H1 (cell line): ENCODE data around the gene MAGI2.

Experiments used
- CEBPB ChIP-seq: IDR thresholded peaks from 2 replicates; pipeline ENCODE4 v1.6.1; 2012; ENCODE audit warnings: low read depth, low read length
- CHD2 ChIP-seq: IDR thresholded peaks from 2 replicates; pipeline ENCODE4 v1.6.1; 2012; ENCODE audit warnings: low read length, improper control_type of control experiment
- POLR2A ChIP-seq, 2 experiments: IDR thresholded peaks; 1 replicate in 1 of 2; 2 replicates in 1 of 2; pipeline ENCODE4 v1.6.1; 2011; ENCODE audit warnings: low read depth in 2 of 2, low read length in 2 of 2, mild to moderate bottlenecking in 2 of 2; ENCODE audit errors: control extremely low read depth in 1 of 2

DNA sequence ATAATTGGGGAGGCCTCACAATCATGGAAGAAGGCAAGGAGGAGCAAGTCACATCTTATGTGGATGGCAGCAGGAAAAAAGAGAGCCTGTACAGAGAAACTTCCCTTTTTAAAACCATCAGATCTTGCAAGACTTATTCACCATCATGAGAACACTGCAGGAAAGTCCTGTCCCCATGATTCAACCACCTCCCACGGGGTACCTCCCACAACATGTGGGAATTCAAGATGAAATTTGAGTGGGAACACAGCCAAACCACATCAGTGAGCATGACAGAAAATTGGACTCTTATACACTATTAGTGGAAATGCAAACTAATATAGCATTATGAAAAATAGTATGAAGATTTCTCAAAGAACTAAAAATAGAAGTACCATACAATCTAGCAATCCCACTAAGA is 271.2 kb downstream of the MAGI2 start:
- no peak for TF ChIP-seq POLR2A (IDR thresholded peaks at IDR 0.05; ENCODE audit: control extremely low read depth in 1 of 2, low read depth in 2 of 2, low read length in 2 of 2)
- TF ChIP-seq CHD2: no peak
- no peak for TF ChIP-seq CEBPB
